Astrocyte (in vitro differentiated cells and primary cell): ENCODE results near the gene THOP1. TPM values are rescaled to one million over a fixed set of nuclear protein-coding genes. Genes with fewer than 3 reads are reported as not detected.

Experiments
- DNase-seq: peaks from one replicate; pipeline ENCODE4 v3.0.0-alpha.2; 2010; ENCODE audit warnings: low read depth
- FAIRE-seq: peaks from 2 replicates; lab custom pipeline; 2011; peaks lifted over from hg19 to GRCh38; lab: Jason Lieb, UNC
- H2AFZ ChIP-seq: 2 replicates; pipeline ENCODE4 v1.6.0; 2012; ENCODE audit warnings: low read depth, low read length, inconsistent platforms
- H3K27ac ChIP-seq: 2 replicates; pipeline ENCODE4 v1.5.1; 2011; ENCODE audit warnings: low read depth, low read length, inconsistent platforms
- H3K27me3 ChIP-seq: 2 replicates; pipeline ENCODE4 v1.6.0; 2011; ENCODE audit warnings: low read length, inconsistent platforms; ENCODE audit not compliant: insufficient read depth
- H3K36me3 ChIP-seq: 2 replicates; pipeline ENCODE4 v1.5.1; 2011; ENCODE audit warnings: low read length, inconsistent platforms; ENCODE audit not compliant: insufficient read depth
- H3K4me1 ChIP-seq: 2 replicates; pipeline ENCODE4 v1.5.1; 2011; ENCODE audit warnings: low read length, inconsistent platforms; ENCODE audit not compliant: insufficient read depth
- H3K4me2 ChIP-seq: 2 replicates; pipeline ENCODE4 v1.6.0; 2012; ENCODE audit warnings: low read length, inconsistent platforms
- H3K4me3 ChIP-seq: 2 replicates; pipeline ENCODE4 v1.5.1; 2011; ENCODE audit warnings: low read depth, mild to moderate bottlenecking, low read length, inconsistent platforms; ENCODE audit not compliant: insufficient read depth
- H3K79me2 ChIP-seq: 2 replicates; pipeline ENCODE4 v1.6.0; 2012; ENCODE audit warnings: mild to moderate bottlenecking, low read length, inconsistent platforms; ENCODE audit not compliant: insufficient read depth
- H3K9ac ChIP-seq: 2 replicates; pipeline ENCODE4 v1.6.0; 2012; ENCODE audit warnings: mild to moderate bottlenecking, low read length, inconsistent platforms
- H3K9me3 ChIP-seq: 2 replicates; pipeline ENCODE4 v1.5.1; 2012; ENCODE audit warnings: low read depth, mild to moderate bottlenecking, low read length, inconsistent platforms; ENCODE audit not compliant: insufficient read depth
- H4K20me1 ChIP-seq: 2 replicates; pipeline ENCODE4 v1.6.0; 2012; ENCODE audit warnings: low read length, inconsistent platforms; ENCODE audit not compliant: insufficient read depth
- H3K27ac Mint-ChIP-seq: one replicate; pipeline ENCODE4 v1.8.0; 2021; ENCODE audit warnings: mild to moderate bottlenecking, mixed read lengths; ENCODE audit not compliant: unreplicated experiment
- H3K27me3 Mint-ChIP-seq: one replicate; pipeline ENCODE4 v1.8.0; 2021; ENCODE audit warnings: low read depth, mixed read lengths; ENCODE audit not compliant: unreplicated experiment
- H3K36me3 Mint-ChIP-seq: one replicate; pipeline ENCODE4 v1.8.0; 2021; ENCODE audit warnings: low read depth, mixed read lengths; ENCODE audit not compliant: unreplicated experiment
- H3K4me1 Mint-ChIP-seq: one replicate; pipeline ENCODE4 v1.8.0; 2021; ENCODE audit warnings: low read depth, mixed read lengths; ENCODE audit not compliant: unreplicated experiment
- H3K4me3 Mint-ChIP-seq: one replicate; pipeline ENCODE4 v1.8.0; 2021; ENCODE audit warnings: mild to moderate bottlenecking, moderate library complexity, mixed read lengths; ENCODE audit not compliant: unreplicated experiment
- H3K9me3 Mint-ChIP-seq: one replicate; pipeline ENCODE4 v1.8.0; 2021; ENCODE audit warnings: mild to moderate bottlenecking, mixed read lengths; ENCODE audit not compliant: unreplicated experiment
- CTCF ChIP-seq: IDR thresholded peaks from 2 replicates; pipeline ENCODE4 v1.5.1; 2011; ENCODE audit warnings: low read depth, mild to moderate bottlenecking, inconsistent platforms, low read length, moderate library complexity; ENCODE audit not compliant: insufficient read depth
- EZH2 ChIP-seq: IDR thresholded peaks from 2 replicates; pipeline ENCODE4 v1.6.1; 2012; ENCODE audit warnings: mild to moderate bottlenecking, low read length, inconsistent platforms; ENCODE audit not compliant: insufficient read depth
- total RNA-seq: library from RNA; stranded (reverse); gene quantifications from 2 replicates; pipeline ENCODE4 v1.2.1, GENCODE V29; 2021

The THOP1 gene
- total RNA-seq, 1 donor from 2014 or later: 73.4 TPM

GRCh38 chr19:2788237-2788636 is 2.9 kb downstream of the THOP1 start:
- Mint-ChIP-seq H3K9me3 (no peaks in the 10 kb centered on the region), H3K4me1 (peaks cover 5% of the 10 kb centered on the region), H3K27ac (no peak overlapping the region), H3K4me3 (peak overlapping the region; percentile 50), H3K36me3 (no peaks in the 10 kb centered on the region), H3K27me3 (no peaks in the 10 kb centered on the region)
- DNase-seq (no peak), FAIRE-seq (no peak)
- Histone ChIP-seq H3K4me1 (peaks cover 11% of the 10 kb centered on the region), H3K4me2 (no peak overlapping the region), H2AFZ (no peak overlapping the region), H3K36me3 (no peaks in the 10 kb centered on the region), H3K9ac (no peak overlapping the region), H3K27me3 (no peaks in the 10 kb centered on the region), H3K4me3 (no peak overlapping the region), H3K79me2 (peaks cover 55% of the 10 kb centered on the region), H3K9me3 (no peaks in the 10 kb centered on the region), H3K27ac (no peak overlapping the region), H4K20me1 (peaks cover 12% of the 10 kb centered on the region)
- TF ChIP-seq CTCF (no peak), EZH2 (no peak)

GRCh38 chr19:2790194-2790556 is 4.9 kb downstream of the THOP1 start:
- FAIRE-seq: no peak
- TF ChIP-seq CTCF (no peak), EZH2 (no peak)
- H3K4me1 Mint-ChIP-seq: no peaks in the 10 kb centered on the region

GRCh38 chr19:2790557-2791271 is 5.4 kb downstream of the THOP1 start:
- FAIRE-seq (no peak), DNase-seq (no peak)
- peaks cover 2% of the 10 kb centered on the region for H3K36me3 Mint-ChIP-seq
- Histone ChIP-seq H3K4me2 (no peak overlapping the region), H3K9ac (no peak overlapping the region), H3K27me3 (no peaks in the 10 kb centered on the region), H4K20me1 (peaks cover 15% of the 10 kb centered on the region), H3K27ac (no peak overlapping the region), H3K79me2 (peaks cover 55% of the 10 kb centered on the region), H2AFZ (no peak overlapping the region), H3K9me3 (no peaks in the 10 kb centered on the region), H3K4me1 (peaks cover 7% of the 10 kb centered on the region), H3K4me3 (no peak overlapping the region), H3K36me3 (peaks cover 6% of the 10 kb centered on the region)
- no peak overlapping the region for H3K27ac Mint-ChIP-seq
- H3K27me3 Mint-ChIP-seq: no peaks in the 10 kb centered on the region
- no peaks in the 10 kb centered on the region for H3K9me3 Mint-ChIP-seq
- H3K4me1 Mint-ChIP-seq: no peaks in the 10 kb centered on the region
- TF ChIP-seq EZH2 (no peak), CTCF (no peak)
- H3K4me3 Mint-ChIP-seq: no peak overlapping the region

More at GRCh38 chr19:2790194-2790556, 4.9 kb downstream of the THOP1 start:
- H3K9me3 Mint-ChIP-seq: no peaks in the 10 kb centered on the region
- H3K4me2 ChIP-seq: no peak overlapping the region
- H3K4me3 Mint-ChIP-seq: no peak overlapping the region
- H3K36me3 Mint-ChIP-seq: no peaks in the 10 kb centered on the region
- H3K9me3 ChIP-seq: no peaks in the 10 kb centered on the region
- no peak overlapping the region for H3K4me3 ChIP-seq
- H3K27me3 Mint-ChIP-seq: no peaks in the 10 kb centered on the region
- no peak overlapping the region for H3K9ac ChIP-seq
- H3K36me3 ChIP-seq: peaks cover 3% of the 10 kb centered on the region
- H3K27me3 ChIP-seq: no peaks in the 10 kb centered on the region
- no peak overlapping the region for H3K27ac Mint-ChIP-seq
- H3K4me1 ChIP-seq: peaks cover 7% of the 10 kb centered on the region
- no peak overlapping the region for H2AFZ ChIP-seq
- DNase-seq: no peak
- no peak overlapping the region for H3K27ac ChIP-seq
- peaks cover 15% of the 10 kb centered on the region for H4K20me1 ChIP-seq
- H3K79me2 ChIP-seq: peaks cover 59% of the 10 kb centered on the region
